LHCN-M2 (cell line): ENCODE measurements around the gene ATXN2L. TPM values are rescaled to one million over a fixed set of nuclear protein-coding genes. Genes with fewer than 3 reads are reported as not detected.
A peak's percentile ranks its signal among the peaks of the same experiment; 100 is the strongest.
"Not testable (repeated sequence)": the region's sequence is repeated elsewhere in the genome, so short reads cannot be mapped to it uniquely, and the experiment has no call there.

ENCODE experiments used
- DNase-seq: peaks from one replicate; pipeline ENCODE4 v3.0.0-alpha.2; 2012; ENCODE audit warnings: low read depth
- polyA plus RNA-seq: library from polyadenylated mRNA; unstranded; fragments of >200 nt; gene quantifications from one replicate; pipeline ENCODE4 v1.2.1, GENCODE V29; 2012; ENCODE audit warnings: missing spikeins
- total RNA-seq: library from RNA; depleted of rRNA; stranded (reverse); fragments of >200 nt; gene quantifications from 2 replicates; pipeline ENCODE4 v1.2.3, GENCODE V29; 2014; rRNA removed

ATXN2L gene, protein sequence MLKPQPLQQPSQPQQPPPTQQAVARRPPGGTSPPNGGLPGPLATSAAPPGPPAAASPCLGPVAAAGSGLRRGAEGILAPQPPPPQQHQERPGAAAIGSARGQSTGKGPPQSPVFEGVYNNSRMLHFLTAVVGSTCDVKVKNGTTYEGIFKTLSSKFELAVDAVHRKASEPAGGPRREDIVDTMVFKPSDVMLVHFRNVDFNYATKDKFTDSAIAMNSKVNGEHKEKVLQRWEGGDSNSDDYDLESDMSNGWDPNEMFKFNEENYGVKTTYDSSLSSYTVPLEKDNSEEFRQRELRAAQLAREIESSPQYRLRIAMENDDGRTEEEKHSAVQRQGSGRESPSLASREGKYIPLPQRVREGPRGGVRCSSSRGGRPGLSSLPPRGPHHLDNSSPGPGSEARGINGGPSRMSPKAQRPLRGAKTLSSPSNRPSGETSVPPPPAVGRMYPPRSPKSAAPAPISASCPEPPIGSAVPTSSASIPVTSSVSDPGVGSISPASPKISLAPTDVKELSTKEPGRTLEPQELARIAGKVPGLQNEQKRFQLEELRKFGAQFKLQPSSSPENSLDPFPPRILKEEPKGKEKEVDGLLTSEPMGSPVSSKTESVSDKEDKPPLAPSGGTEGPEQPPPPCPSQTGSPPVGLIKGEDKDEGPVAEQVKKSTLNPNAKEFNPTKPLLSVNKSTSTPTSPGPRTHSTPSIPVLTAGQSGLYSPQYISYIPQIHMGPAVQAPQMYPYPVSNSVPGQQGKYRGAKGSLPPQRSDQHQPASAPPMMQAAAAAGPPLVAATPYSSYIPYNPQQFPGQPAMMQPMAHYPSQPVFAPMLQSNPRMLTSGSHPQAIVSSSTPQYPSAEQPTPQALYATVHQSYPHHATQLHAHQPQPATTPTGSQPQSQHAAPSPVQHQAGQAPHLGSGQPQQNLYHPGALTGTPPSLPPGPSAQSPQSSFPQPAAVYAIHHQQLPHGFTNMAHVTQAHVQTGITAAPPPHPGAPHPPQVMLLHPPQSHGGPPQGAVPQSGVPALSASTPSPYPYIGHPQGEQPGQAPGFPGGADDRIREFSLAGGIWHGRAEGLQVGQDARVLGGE
- total RNA-seq = 41.7 and 54.5 TPM in 2 replicates
- polyA plus RNA-seq = 60.7 TPM

DNA sequence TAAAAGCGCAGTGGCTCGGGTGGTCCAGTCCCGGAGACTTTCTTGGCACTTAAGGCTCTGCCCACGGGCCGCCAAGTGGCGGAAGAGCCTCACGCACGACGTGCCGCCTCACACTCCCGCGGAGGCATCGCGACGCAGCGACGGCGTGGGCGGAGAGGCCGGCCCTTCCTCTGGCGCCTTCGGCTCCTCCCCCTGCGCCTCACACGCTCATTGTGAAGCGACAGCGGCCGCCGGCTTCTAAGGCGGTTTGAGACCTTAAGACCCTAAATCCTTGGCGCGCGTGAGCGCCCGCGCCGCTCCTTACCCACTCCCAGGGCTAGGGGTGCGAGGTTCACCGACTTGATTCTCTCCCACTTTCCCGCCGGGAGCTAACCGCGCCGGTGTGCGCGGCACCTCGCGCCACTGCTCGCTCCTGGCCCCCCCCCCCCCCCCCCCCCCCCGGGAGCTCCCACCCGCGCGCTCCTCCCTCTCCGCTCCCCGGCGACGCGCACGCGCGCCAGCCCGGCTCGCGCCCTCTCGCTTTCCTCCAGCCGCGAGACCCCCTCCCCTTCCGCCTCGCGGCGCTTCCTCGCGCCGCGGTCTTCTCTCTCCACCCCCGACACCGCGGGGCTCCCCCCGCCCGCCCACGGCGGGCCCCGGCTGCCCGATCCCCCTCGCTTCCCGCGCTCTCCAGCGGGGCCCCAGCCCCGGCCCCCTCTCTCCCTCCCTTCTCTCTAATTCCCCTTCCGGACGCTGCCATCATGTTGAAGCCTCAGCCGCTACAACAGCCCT lies at the start of gene ATXN2L:
TSS of gene ATXN2L (plus strand) at position 480 of the 771 bp plus-strand sequence. CDS start at position 741, 261 bp downstream.
- peak; percentile 95 for DNase-seq

DNA sequence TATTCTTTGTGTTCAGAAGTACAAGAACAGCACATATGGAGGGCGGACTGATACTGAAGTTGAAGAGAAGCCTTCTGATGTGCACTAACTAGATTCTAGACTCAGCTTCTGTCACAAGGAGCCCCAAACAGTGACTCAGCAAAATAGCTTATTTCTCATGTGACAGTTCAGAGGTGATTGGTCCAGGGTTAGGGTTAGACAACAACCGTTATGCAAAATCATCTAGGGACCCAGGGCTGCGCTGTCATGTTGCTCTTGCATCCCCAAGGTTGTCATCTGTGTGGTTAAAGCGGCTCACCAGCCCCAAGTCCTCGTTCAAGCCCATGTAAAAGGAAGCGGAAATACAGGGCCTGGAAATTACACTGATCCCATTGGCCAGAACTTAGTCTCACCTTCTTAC lies 41.1 kb upstream of the ATXN2L start:
- DNase-seq = not testable (repeated sequence)

DNA sequence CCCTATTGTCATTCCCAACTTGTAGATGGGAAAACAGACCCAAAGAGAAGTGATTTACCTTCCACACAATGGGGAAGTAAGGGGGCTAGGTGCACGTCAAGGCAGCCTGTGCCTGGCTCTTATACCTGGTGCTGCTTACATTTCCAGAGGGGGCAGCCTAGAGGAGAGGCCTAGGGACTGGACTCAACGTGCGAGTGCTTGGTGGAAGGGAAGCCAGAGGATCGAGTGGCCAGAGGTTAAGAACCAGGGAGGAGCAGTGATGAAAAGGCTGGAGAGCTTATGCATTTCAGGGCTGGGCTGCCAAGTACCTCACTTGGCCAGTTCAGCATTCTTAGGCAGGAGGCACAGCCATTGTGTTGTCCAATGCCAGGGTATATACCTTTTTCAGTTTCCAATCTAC lies 40.4 kb upstream of the ATXN2L start:
- not testable (repeated sequence) for DNase-seq

DNA sequence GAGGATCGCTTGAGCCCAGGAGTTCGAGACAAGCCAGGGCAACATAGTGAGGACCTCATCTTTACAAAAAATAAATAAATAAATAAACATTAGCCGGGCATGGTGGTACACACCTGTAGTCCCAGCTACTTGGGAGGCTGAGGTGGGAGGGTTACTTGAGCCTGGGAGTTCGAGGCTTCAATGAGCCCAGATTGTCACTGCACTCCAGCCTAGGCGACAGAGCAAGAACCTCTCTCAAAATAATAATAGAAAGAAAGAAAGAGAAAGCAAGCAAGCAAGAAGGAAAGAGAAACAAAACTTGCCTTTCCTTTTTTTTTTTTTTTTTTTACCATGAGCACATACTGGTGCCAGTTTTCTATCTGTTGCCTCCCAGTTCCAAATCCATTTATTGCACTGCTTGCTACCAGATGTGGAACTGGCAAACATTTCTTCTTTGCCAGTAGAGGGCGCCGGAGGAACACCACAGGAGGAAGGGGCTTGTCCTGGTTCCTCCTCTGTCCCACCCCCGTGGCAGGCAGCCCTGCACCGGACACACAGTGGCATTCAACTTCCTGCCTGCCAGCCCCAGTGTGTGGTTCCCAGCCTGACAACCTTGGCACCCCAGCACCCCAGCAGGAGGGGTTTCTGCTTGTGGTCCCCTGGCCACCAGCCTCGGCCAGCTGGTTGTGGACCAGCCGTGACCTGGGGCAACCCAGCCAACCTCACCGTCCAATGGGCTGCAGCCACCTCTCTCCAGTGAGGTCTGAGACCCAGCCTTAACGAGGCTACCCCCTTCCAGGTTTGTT lies 20.4 kb upstream of the ATXN2L start:
- peak; percentile 69 for DNase-seq

DNA sequence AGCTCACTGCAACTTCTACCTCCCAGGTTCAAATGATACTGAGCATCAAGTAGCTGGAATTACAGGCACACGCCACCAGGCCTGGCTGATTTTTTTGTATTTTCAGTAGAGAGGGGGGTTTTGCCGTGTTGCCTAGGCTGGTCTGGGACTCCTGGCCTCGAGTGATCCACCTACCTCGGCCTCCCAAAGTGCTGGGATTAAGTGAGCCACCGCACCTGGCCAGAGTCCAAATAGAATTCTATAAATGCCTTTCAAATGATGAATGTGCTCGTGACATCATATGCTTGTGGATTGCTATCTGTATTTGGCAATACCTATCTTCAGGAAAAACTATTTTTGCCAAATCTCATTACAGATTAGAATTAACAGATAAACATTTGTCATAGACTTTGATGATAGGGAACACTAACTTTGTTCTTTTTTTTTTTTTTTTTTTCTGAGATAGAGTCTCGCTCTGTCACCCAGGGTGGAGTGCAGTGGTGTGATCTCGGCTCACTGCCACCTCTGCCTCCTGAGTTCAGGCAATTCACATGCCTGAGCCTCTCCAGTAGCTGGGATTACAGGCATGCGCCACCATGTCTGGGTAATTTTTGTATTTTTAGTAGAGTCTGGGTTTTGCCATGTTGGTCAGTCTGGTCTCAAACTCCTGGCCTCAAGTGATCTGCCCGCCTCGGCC lies 15.2 kb upstream of the ATXN2L start:
- DNase-seq = not testable (repeated sequence)

DNA sequence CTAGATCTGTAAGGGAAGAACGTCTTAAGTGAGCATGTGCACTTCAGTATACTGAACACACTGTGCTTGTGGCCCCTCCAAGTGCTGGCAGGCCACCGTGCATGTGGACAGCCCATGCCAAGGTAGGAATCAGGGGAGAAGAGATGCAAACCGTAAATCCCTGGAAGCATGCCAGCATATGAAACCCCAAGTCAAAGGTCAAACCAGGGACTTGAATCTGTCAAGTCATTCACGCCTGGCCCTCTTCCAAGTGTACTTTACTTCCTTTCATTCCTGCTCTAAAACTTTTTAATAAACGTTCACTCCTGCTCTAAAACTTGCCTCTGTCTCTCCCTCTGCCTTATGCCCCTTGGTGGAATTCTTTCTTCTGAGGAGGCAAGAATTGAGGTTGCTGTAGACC lies 2.8 kb upstream of the ATXN2L start:
- peak; percentile 8 for DNase-seq

DNA sequence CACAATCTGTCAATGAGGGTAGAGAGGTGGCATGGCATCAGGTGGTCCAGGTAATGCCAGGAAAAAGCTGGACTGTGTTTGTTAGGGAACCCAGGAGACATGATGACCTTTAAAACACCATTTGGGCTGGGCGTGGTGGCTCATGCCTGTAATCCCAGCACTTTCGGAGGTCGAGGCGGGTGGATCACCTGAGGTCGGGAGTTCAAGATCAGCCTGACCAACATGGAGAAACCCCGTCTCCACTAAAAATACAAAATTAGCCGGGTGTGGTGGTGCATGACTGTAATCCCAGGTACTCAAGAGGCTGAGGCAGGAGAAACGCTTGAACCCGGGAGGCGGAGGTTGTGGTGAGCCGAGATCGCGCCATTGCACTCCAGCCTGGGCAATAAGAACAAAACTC lies 2.3 kb upstream of the ATXN2L start:
- DNase-seq = not testable (repeated sequence)

DNA sequence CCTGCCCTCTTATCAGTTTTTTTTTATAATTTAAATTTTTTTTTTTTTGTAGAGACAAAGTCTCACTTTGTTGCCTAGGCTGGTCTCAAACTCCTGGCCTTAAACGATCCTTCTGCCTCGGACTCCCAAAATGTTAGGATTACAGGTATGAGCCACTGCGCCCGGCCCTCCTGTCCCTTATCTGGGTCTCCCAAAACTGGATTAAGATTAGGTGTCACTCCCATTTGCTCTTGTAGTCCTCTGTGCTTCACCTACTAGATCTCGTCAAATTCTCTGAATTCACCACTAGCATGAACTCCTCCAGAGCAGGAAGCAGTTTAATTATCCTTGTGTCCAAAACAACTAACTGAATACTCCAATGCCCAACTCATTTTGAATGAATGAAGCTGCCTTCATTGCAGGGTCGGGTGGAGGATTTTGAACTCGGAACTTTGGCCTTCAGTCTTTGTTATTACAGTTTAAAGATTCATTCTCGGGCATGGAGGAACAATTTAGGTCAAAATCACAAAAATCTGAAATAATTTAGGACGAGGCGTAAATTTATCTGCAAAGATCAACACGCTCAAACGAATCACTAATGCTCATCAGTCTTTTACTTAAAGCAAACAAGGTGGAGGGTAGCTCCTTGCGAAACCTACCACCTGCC lies 802 bp upstream of the ATXN2L start:
- no peak for DNase-seq

DNA sequence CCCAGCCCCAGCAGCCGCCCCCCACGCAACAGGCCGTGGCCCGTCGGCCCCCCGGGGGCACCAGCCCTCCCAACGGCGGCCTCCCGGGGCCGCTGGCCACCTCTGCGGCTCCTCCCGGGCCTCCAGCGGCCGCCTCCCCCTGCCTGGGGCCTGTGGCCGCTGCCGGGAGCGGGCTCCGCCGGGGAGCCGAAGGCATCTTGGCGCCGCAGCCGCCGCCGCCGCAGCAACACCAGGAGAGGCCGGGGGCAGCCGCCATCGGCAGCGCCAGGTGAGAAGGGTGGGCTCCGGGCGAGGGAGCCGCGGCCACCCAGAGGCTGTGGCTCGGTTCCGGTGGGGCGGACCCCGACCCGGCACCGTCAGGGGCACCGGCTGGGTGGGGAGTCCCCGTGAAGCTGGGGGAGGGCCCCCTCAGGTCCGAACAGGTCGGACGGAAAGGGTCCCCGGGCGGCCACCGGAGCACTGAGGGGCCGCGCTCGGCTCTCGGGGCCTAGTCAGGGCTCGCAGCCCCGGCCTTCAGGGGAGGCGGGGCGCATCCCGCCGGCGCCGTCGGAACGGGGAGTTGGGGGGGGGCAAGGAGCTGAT lies 583 bp downstream of the ATXN2L start:
- DNase-seq = no peak

DNA sequence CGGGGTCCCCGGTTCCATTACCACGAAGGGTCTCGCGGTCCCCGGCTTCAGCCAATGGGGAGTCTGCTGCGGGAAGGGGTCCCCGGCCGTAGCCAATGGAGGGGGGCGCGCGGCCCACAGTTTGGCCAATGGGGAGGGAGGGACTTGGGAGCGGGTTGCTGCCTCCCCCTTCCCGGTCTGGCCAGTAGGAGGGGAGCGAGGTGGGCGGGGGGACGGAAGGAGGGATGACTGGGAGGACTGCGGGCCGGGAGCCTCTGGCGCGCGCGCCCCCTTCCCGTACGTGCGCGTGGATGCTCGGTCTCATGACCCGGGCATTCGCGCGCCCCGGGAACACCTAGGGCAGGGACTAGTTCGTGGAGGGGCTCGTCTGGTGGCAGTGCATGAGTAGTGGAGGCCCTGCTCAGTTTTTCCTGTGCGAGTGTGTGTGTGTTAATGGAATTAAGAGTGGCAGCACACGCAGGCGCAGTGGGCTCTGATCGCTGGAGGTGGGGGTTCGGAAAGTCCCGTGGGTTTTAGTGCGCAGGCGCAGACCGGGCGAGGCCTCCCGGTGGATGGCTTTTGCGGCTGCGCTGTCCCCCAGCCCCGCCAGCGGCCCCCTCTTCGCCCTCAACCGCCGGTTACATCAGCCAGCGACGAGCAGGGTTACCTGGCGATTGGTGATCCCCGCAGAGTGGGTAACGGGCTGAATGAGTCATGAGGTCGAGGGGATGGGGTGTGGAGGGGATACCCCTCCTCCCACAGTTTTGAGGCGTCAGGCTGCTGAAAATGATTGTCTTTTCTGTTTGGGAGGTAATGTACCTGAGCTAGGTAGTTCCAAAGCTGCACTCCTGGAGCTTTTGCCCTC lies 1.3 kb downstream of the ATXN2L start:
- DNase-seq = peak; percentile 97

DNA sequence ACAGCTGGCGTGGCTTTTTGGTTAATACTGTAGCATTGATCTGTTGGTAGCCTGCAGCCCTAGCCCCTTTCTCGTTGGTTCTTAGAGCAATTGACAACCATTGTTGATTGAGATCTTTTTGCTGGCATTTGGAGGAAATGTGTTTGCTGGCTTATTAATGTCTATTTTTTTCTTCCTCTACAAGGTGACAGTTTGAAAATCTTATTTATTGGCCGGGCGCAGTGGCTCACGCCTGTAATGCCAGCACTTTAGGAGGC lies 1.8 kb downstream of the ATXN2L start:
- DNase-seq = no peak

DNA sequence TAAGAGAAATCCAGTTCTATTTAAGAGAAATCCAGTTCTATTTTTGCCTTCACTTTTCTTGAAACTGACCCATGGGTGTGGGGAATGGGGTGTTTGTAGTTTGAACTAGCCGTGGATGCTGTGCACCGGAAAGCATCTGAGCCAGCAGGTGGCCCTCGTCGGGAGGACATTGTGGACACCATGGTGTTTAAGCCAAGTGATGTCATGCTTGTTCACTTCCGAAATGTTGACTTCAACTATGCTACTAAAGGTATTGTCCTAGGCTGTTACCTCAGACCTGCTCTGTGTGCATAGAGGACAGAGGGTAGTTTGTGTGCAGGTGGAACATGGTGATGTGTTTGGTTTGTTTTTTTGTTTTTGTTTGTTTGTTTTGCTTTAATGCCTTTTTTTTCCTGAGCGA lies 3.3 kb downstream of the ATXN2L start:
- DNase-seq = peak; percentile 18

DNA sequence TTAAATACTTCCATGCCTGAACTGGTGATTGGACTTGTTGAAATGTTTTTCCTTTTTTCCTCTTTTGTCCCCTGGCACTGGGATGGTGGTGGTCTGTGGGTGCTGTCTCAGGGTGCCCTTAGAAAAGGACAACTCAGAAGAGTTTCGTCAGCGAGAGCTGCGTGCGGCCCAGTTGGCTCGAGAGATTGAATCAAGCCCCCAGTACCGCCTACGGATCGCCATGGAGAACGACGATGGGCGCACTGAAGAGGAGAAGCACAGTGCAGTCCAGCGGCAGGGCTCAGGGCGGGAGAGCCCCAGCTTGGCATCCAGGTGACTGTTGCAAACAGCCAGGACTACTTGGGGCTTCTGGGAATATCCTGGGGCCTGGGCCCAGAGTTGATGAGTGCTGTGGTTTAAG lies 6.9 kb downstream of the ATXN2L start:
- no peak for DNase-seq

DNA sequence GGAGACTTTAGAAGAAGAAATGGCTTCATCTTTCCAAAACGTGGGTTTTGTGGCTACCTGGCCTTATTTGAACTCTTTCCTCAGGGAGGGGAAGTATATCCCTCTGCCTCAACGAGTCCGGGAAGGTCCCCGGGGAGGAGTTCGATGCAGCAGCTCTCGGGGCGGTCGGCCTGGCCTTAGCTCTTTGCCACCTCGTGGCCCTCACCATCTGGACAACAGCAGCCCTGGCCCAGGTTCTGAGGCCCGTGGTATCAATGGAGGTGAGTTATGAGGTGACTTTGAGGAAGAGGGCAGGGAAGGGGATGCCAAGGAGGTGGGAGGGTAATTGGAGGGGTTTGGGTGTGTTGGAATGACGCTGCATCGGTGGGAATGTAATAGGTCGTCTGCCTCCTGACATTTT lies 7.7 kb downstream of the ATXN2L start:
- DNase-seq = no peak

DNA sequence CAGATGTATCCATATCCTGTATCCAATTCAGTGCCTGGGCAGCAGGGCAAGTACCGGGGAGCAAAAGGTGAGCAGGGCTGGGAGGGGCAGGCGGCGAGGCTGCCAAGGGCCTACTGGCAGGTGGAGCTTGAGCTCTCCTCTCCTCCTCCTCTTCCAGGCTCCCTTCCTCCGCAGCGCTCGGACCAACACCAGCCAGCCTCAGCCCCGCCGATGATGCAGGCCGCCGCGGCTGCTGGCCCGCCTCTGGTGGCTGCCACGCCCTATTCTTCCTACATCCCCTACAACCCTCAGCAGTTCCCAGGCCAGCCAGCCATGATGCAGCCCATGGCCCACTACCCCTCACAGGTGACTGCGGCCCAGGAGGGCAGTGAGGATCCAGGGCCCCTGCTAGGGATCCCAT lies 11.6 kb downstream of the ATXN2L start:
- DNase-seq = no peak

DNA sequence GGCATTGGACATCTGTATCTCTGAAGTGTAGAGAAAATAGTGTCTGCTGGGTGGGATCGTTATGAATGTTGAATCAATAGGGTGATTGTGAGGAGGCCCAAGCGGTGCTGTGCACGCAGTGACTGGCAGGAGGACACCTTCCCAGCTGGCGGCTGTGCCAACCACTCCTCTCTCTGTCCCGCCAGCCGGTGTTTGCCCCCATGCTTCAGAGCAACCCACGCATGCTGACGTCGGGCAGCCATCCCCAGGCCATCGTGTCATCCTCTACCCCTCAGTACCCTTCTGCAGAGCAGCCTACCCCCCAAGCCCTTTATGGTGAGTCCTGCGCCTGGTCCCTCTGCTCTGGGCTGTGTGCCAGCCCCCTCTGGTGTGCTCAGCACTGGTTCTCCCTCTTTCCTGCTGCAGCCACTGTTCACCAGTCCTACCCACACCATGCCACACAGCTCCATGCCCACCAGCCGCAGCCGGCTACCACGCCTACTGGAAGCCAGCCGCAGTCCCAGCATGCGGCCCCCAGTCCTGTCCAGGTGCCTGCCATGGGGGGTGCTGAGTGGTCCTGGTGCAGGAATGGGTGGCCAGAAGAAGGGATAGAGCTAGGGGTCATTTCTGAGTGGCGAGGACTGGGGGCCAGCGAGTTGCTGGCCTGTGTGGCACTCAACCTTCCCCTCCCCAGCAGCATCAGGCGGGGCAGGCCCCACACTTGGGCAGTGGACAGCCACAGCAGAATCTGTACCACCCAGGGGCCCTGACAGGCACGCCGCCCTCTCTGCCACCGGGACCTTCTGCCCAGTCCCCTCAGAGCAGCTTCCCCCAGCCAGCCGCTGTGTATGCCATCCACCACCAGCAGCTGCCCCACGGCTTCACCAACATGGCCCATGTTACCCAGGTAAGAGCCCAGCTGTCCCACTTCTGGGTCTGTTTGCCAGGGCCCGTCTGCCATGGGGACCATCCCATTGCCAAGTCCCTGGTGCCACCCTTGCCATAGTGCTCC lies 12.4 kb downstream of the ATXN2L start:
- no peak for DNase-seq
